ENCODE measurements around the gene C19orf44.

Gene C19orf44

GRCh38 chr19:16520074-16520973, 24.1 kb downstream of the C19orf44 start:
- Histone ChIP-seq H3K4me2 (no peak overlapping the region), H3K36me3 (ENCODE audit: insufficient read depth) (peaks cover 3% of the 10 kb centered on the region; the same call in 1 of the 2 replicates), H3K27ac (no peak overlapping the region), H4K20me1 (ENCODE audit: insufficient read depth) (no peaks in the 10 kb centered on the region), H3K27me3 (ENCODE audit: insufficient read depth, low read depth) (no peaks in the 10 kb centered on the region), H3K9ac (no peak overlapping the region), H3K4me1 (ENCODE audit: low read depth, poor library complexity, severe bottlenecking) (no peaks in the 10 kb centered on the region), H3K4me3 (IDR thresholded peaks at IDR 0.05; ENCODE audit: insufficient read depth, low read depth, low read length) (no peak overlapping the region), H2AFZ (ENCODE audit: low read depth) (no peak overlapping the region), H3K79me2 (ENCODE audit: insufficient read depth, low read depth) (no peaks in the 10 kb centered on the region)
- no peak for TF ChIP-seq CTCF (conservative IDR thresholded peaks at IDR 0.05; ENCODE audit: low read depth, low read length)

GRCh38 chr19:16520986-16521624, 24.9 kb downstream of the C19orf44 start:
- Histone ChIP-seq H3K79me2 (ENCODE audit: insufficient read depth, low read depth) (no peaks in the 10 kb centered on the region), H4K20me1 (ENCODE audit: insufficient read depth) (no peaks in the 10 kb centered on the region), H3K27ac (no peak overlapping the region), H3K36me3 (ENCODE audit: insufficient read depth) (peaks cover 5% of the 10 kb centered on the region; the same call in 1 of the 2 replicates), H3K4me3 (IDR thresholded peaks at IDR 0.05; ENCODE audit: insufficient read depth, low read depth, low read length) (no peak overlapping the region), H3K9ac (no peak overlapping the region), H3K27me3 (ENCODE audit: insufficient read depth, low read depth) (no peaks in the 10 kb centered on the region), H3K4me1 (ENCODE audit: low read depth, poor library complexity, severe bottlenecking) (no peaks in the 10 kb centered on the region), H2AFZ (ENCODE audit: low read depth) (no peak overlapping the region), H3K4me2 (no peak overlapping the region)
- no peak for TF ChIP-seq CTCF (conservative IDR thresholded peaks at IDR 0.05; ENCODE audit: low read depth, low read length)

GRCh38 chr19:16521715-16522289, 25.6 kb downstream of the C19orf44 start:
- Histone ChIP-seq H3K79me2 (ENCODE audit: insufficient read depth, low read depth) (no peaks in the 10 kb centered on the region), H3K4me2 (no peak overlapping the region), H3K27ac (no peak overlapping the region), H3K4me3 (IDR thresholded peaks at IDR 0.05; ENCODE audit: insufficient read depth, low read depth, low read length) (no peak overlapping the region), H2AFZ (ENCODE audit: low read depth) (no peak overlapping the region), H4K20me1 (ENCODE audit: insufficient read depth) (no peaks in the 10 kb centered on the region), H3K4me1 (ENCODE audit: low read depth, poor library complexity, severe bottlenecking) (no peaks in the 10 kb centered on the region), H3K9ac (no peak overlapping the region), H3K27me3 (ENCODE audit: insufficient read depth, low read depth) (no peaks in the 10 kb centered on the region), H3K36me3 (ENCODE audit: insufficient read depth) (peaks cover 7% of the 10 kb centered on the region; the same call in 1 of the 2 replicates)
- TF ChIP-seq CTCF (conservative IDR thresholded peaks at IDR 0.05; ENCODE audit: low read depth, low read length): no peak

- Histone ChIP-seq H3K36me3 (ENCODE audit: insufficient read depth) (peaks cover 7% of the 10 kb centered on the region; the same call in 1 of the 2 replicates), H3K27ac (no peak overlapping the region), H3K9ac (no peak overlapping the region), H3K4me2 (no peak overlapping the region), H2AFZ (ENCODE audit: low read depth) (no peak overlapping the region), H3K4me1 (ENCODE audit: low read depth, poor library complexity, severe bottlenecking) (no peaks in the 10 kb centered on the region), H3K27me3 (ENCODE audit: insufficient read depth, low read depth) (no peaks in the 10 kb centered on the region), H4K20me1 (ENCODE audit: insufficient read depth) (no peaks in the 10 kb centered on the region), H3K4me3 (IDR thresholded peaks at IDR 0.05; ENCODE audit: insufficient read depth, low read depth, low read length) (no peak overlapping the region), H3K79me2 (ENCODE audit: insufficient read depth, low read depth) (no peaks in the 10 kb centered on the region)
- no peak for TF ChIP-seq CTCF (conservative IDR thresholded peaks at IDR 0.05; ENCODE audit: low read depth, low read length)
Measured at GRCh38 chr19:16522559-16523377, 26.6 kb downstream of the C19orf44 start.

Measured in KMS-11 (cell line).